Kidney epithelial cell (primary cell): ENCODE results near the gene H2BK1. TPM values are rescaled to one million over a fixed set of nuclear protein-coding genes. Genes with fewer than 3 reads are reported as not detected.

ENCODE experiments used
- DNase-seq: peaks from one replicate; pipeline ENCODE4 v3.0.0-alpha.2; 2010; ENCODE audit warnings: low read depth
- H3K27me3 ChIP-seq: 2 replicates; pipeline ENCODE4 v1.6.0; 2011; ENCODE audit warnings: low read length; ENCODE audit not compliant: control insufficient read depth, insufficient read depth
- H3K36me3 ChIP-seq: 2 replicates; pipeline ENCODE4 v1.5.1; 2011; ENCODE audit warnings: low read length; ENCODE audit not compliant: control insufficient read depth, insufficient read depth
- H3K4me3 ChIP-seq: 2 replicates; pipeline ENCODE4 v1.5.1; 2011; ENCODE audit warnings: low read depth, mild to moderate bottlenecking, control low read depth, low read length
- CTCF ChIP-seq: IDR thresholded peaks from 2 replicates; pipeline ENCODE4 v1.5.1; 2011; ENCODE audit warnings: mild to moderate bottlenecking, moderate library complexity, low read length, control low read depth, inconsistent platforms; ENCODE audit not compliant: insufficient read depth, poor library complexity, severe bottlenecking
- total RNA-seq: library from RNA; depleted of rRNA; stranded (reverse); fragments of >200 nt; gene quantifications from 2 replicates; pipeline ENCODE4 v1.2.3, GENCODE V29; 2015

Gene H2BK1
- total RNA-seq, 1 donor from 2014 or later = not detected

DNA sequence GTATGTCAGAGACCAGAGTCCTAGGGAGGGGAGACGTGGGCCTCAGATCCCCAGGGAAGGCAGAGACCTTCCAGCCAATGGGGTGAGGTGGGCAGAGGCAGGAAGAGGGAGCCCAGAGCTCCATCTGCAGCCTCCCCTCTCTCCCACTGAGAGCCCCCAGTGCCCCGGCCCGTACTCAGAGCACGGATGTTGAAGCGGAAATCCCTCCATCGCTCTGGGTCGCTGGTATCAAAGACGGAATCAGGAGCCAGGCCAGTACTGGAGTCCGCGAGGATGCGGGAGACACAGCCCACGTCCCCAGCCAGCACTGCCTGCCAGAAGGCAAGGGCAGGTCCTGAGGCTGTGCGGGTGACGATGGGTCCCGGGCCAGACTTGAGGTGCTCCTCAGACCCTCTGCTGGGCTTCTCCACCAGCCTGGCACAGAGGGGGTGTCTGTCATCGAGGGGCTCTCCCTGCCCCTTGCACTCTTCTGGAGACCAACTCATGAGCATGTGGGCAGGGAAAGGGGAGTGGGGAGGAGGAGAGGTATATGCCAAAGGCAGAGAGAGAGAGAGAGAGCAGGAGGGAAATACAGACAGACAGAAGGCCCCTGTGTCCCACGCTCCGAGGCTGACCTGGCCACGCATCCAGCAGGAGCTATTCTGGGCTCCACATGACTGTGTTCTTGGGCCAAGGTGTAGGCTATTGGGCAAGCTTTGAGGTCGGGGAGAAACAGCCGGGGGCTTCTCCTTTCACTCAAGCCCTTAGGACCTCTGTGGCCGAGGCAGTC is 23.5 kb downstream of the H2BK1 start, which contains the start of gene ASB10:
Gene ASB10 (minus strand): TSS at position 611 of the 769 bp plus-strand sequence. CDS start 120 bp downstream, at position 491.
- Histone ChIP-seq H3K36me3 (no peaks in the 10 kb centered on the region), H3K27me3 (peaks cover 27% of the 10 kb centered on the region), H3K4me3 (no peak within 1 kb of the TSS)
- no peak for TF ChIP-seq CTCF
- no peak for DNase-seq

- H3K36me3 ChIP-seq = no peaks in the 10 kb centered on the region
- peaks cover 30% of the 10 kb centered on the region for H3K27me3 ChIP-seq
- no peak overlapping the region for H3K4me3 ChIP-seq
- no peak for DNase-seq
- TF ChIP-seq CTCF = no peak
Measured at GRCh38 chr7:151185762-151186639, 24.3 kb downstream of the H2BK1 start.

GRCh38 chr7:151181011-151181431 is 29.3 kb downstream of the H2BK1 start:
- Histone ChIP-seq H3K4me3 (no peak overlapping the region), H3K36me3 (no peaks in the 10 kb centered on the region), H3K27me3 (peaks cover 49% of the 10 kb centered on the region)
- no peak for TF ChIP-seq CTCF
- no peak for DNase-seq

DNA sequence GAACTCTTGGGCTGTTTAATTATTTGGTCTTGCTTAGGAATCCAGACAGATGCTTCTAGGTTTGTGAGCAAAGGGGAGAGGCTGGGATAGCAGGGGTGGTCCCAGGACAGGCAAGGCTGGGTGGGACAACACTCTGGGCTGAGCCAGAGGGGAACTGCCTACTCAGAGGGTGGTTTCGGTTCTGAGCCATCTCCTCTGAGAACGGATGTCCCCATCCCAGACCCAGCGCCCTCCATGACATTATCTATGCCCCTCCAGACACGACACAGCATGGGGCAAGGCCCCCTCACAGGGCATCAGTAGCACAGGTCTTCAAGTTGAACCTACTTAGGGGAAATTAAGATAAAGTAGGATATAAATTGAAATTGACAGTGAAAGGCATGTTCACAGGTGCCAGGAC is 30.3 kb downstream of the H2BK1 start:
- Histone ChIP-seq H3K36me3 (no peaks in the 10 kb centered on the region), H3K4me3 (no peak overlapping the region), H3K27me3 (peaks cover 60% of the 10 kb centered on the region)
- no peak for DNase-seq
- TF ChIP-seq CTCF = no peak

DNA sequence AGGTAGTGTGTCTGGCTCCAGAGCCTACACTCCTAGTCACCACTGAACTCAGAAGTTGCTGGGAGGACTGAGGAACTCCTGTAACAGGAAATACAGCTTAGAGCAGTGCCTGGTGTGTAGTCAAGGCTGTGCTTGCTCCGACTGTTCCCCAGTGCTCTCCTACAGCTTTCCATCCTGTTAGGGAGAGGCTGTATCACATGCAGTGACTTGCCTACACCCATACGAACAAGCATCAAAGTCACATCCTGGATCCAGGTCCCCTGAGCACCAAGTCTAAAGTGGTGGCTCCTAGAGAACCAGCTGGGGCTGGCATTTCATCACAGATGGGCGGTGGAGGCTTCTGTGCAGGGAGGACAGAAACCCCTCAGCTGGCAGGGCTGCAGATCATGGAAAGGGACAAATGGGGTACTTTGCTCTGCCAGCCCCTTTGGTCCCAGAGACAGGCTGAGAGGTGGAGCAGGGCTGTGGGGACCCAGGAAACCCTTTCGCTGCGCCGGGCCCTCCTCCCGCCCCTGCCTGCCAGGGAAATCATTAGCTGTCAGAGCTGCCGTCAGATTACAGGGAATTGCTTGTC is 30.9 kb downstream of the H2BK1 start:
- TF ChIP-seq CTCF = no peak
- no peak overlapping the region for H3K4me3 ChIP-seq
- no peaks in the 10 kb centered on the region for H3K36me3 ChIP-seq
- peaks cover 66% of the 10 kb centered on the region for H3K27me3 ChIP-seq
- DNase-seq = no peak
